OCI-LY7 (cell line): Measurements from ENCODE around the gene SHISAL1. TPM values are rescaled to one million over a fixed set of nuclear protein-coding genes. Genes with fewer than 3 reads are reported as not detected.

Experiments
- BruUV-seq: library from RNA; stranded (reverse); fragments of 400-500 nt; replicated peaks from 2 replicates; lab custom pipeline; 2021; lab: Mats Ljungman, UMichigan
- CTCF ChIA-PET: fragments of 300-600 bp; sonication (Branson Sonifier 250); formaldehyde crosslinking; loops from one replicate; lab custom pipeline; 2022; ENCODE audit warnings: antibody characterized with exemption; ENCODE audit not compliant: unreplicated experiment; lab: Charles Lee
- POLR2A ChIA-PET: fragments of 300-600 bp; sonication (Branson Sonifier 250); formaldehyde crosslinking; loops from one replicate; lab custom pipeline; 2022; ENCODE audit warnings: antibody characterized with exemption; lab: Charles Lee
- DNase-seq: peaks from one replicate; pipeline ENCODE4 v3.0.0-alpha.2; 2015; ENCODE audit warnings: low spot score
- H2AFZ ChIP-seq: fragments of 200-600 bp; sonication (generic), shearing (Covaris generic); 2 replicates; pipeline ENCODE4 v1.6.1; 2014; ENCODE audit warnings: mild to moderate bottlenecking, antibody characterized with exemption, low read length, moderate library complexity
- H3K27ac ChIP-seq: fragments of 200-600 bp; sonication (generic); 2 replicates; pipeline ENCODE4 v1.5.1; 2014; ENCODE audit warnings: mixed run types, low read depth, mild to moderate bottlenecking, moderate library complexity, low read length, inconsistent platforms; ENCODE audit not compliant: poor library complexity, severe bottlenecking
- H3K36me3 ChIP-seq: fragments of 200-600 bp; sonication (generic); 2 replicates; pipeline ENCODE4 v1.6.1; 2014; ENCODE audit warnings: mild to moderate bottlenecking, antibody characterized with exemption, low read length, moderate library complexity, mixed read lengths; ENCODE audit not compliant: insufficient read depth
- H3K4me1 ChIP-seq: fragments of 200-600 bp; sonication (generic); 2 replicates; pipeline ENCODE4 v1.5.1; 2014; ENCODE audit warnings: mild to moderate bottlenecking, low read length; ENCODE audit not compliant: insufficient read depth, poor library complexity, severe bottlenecking
- H3K4me2 ChIP-seq: fragments of 200-600 bp; sonication (generic); 2 replicates; pipeline ENCODE4 v1.6.1; 2014; ENCODE audit warnings: mild to moderate bottlenecking, low read length
- H3K4me3 ChIP-seq: fragments of 200-600 bp; sonication (generic); 2 replicates; pipeline ENCODE4 v1.5.1; 2014; ENCODE audit warnings: mild to moderate bottlenecking, low read depth, low read length; ENCODE audit not compliant: poor library complexity, severe bottlenecking
- H3K79me2 ChIP-seq: fragments of 200-600 bp; sonication (generic); 2 replicates; pipeline ENCODE4 v1.6.1; 2016; ENCODE audit warnings: low read depth, mild to moderate bottlenecking, low read length, moderate library complexity, mixed read lengths; ENCODE audit not compliant: insufficient read depth
- H3K9me2 ChIP-seq: fragments of 200-600 bp; sonication (generic); 2 replicates; pipeline ENCODE4 v1.6.1; 2016; ENCODE audit warnings: mild to moderate bottlenecking, low read length, mixed read lengths; ENCODE audit not compliant: insufficient read depth
- H3K9me3 ChIP-seq: fragments of 200-600 bp; sonication (generic); 2 replicates; pipeline ENCODE4 v1.6.1; 2014; ENCODE audit warnings: mild to moderate bottlenecking, mixed run types, low read length, mixed read lengths
- H4K20me1 ChIP-seq: fragments of 200-600 bp; sonication (generic); 2 replicates; pipeline ENCODE4 v1.6.1; 2014; ENCODE audit warnings: mild to moderate bottlenecking, antibody characterized with exemption, low read length, moderate library complexity, mixed read lengths; ENCODE audit not compliant: insufficient read depth
- CTCF ChIP-seq: fragments of 200-600 bp; sonication (generic); conservative IDR thresholded peaks from 2 replicates; pipeline ENCODE4 v1.5.1; 2014; ENCODE audit warnings: mild to moderate bottlenecking, antibody characterized with exemption, low read length, moderate library complexity, mixed read lengths
- EZH2phosphoT487 ChIP-seq: fragments of 200-600 bp; sonication (generic); IDR thresholded peaks from 2 replicates; pipeline ENCODE4 v1.6.1; 2018; ENCODE audit warnings: low read depth, borderline replicate concordance, mild to moderate bottlenecking, mixed run types, antibody characterized with exemption, low read length, moderate library complexity, mixed read lengths
- intact Hi-C: fragments of 100-400 bp; cut with micrococcal nuclease; formaldehyde crosslinking; loops from one replicate; pipeline ENCODE4 v1.10.0; 2022; ENCODE audit not compliant: unreplicated experiment
- total RNA-seq, 2 experiments: library from RNA; depleted of rRNA in 1 of 2; stranded (reverse); fragments of >200 nt in 1 of 2; shearing (Covaris generic) in 1 of 2; gene quantifications; 2 replicates each; pipeline ENCODE4 v1.2.3, GENCODE V29; 2014 to 2022

The SHISAL1 gene
- total RNA-seq, 2 experiments from 2014 or later: not detected

GRCh38 chr22:44260216-44261035 lies 52.3 kb downstream of the SHISAL1 start:
- Histone ChIP-seq H3K36me3 (no peaks in the 10 kb centered on the region), H3K4me2 (no peak overlapping the region), H3K9me2 (no peaks in the 10 kb centered on the region), H3K4me1 (no peaks in the 10 kb centered on the region), H3K79me2 (no peaks in the 10 kb centered on the region), H3K27ac (no peak overlapping the region), H4K20me1 (no peaks in the 10 kb centered on the region), H3K9me3 (no peaks in the 10 kb centered on the region), H3K4me3 (no peak overlapping the region), H2AFZ (no peak overlapping the region)
- no TSS peak for BruUV-seq
- ChIA-PET CTCF (no interaction called here), POLR2A (no interaction called here)
- no peak for TF ChIP-seq EZH2phosphoT487
- TF ChIP-seq CTCF: no peak
- intact Hi-C loops: no loop called here
- DNase-seq: no peak

- no peak for DNase-seq
- no peaks in the 10 kb centered on the region for H4K20me1 ChIP-seq
- no peaks in the 10 kb centered on the region for H3K36me3 ChIP-seq
- ChIA-PET CTCF (no interaction called here), POLR2A (no interaction called here)
- no peaks in the 10 kb centered on the region for H3K9me2 ChIP-seq
- TF ChIP-seq CTCF: no peak
- no peak for TF ChIP-seq EZH2phosphoT487
- H3K4me2 ChIP-seq: no peak overlapping the region
- H2AFZ ChIP-seq: no peak overlapping the region
- H3K79me2 ChIP-seq: no peaks in the 10 kb centered on the region
- H3K9me3 ChIP-seq: no peaks in the 10 kb centered on the region
- H3K4me1 ChIP-seq: no peaks in the 10 kb centered on the region
- H3K27ac ChIP-seq: no peak overlapping the region
- intact Hi-C loops: no loop called here
- no peak overlapping the region for H3K4me3 ChIP-seq
- BruUV-seq: no TSS peak
Observed at GRCh38 chr22:44259366-44260215, 53.2 kb downstream of the SHISAL1 start.
